OCI-LY7 (cell line): ENCODE results near the gene ORC3. TPM values are rescaled to one million over a fixed set of nuclear protein-coding genes. Genes with fewer than 3 reads are reported as not detected.
"Not testable (repeated sequence)": the region's sequence is repeated elsewhere in the genome, so short reads cannot be mapped to it uniquely, and the experiment has no call there.

ENCODE experiments used
- BruUV-seq: library from RNA; stranded (reverse); fragments of 400-500 nt; replicated peaks from 2 replicates; lab custom pipeline; 2021; lab: Mats Ljungman, UMichigan
- CTCF ChIA-PET: fragments of 300-600 bp; sonication (Branson Sonifier 250); formaldehyde crosslinking; loops from one replicate; lab custom pipeline; 2022; ENCODE audit warnings: antibody characterized with exemption; ENCODE audit not compliant: unreplicated experiment; lab: Charles Lee
- POLR2A ChIA-PET: fragments of 300-600 bp; sonication (Branson Sonifier 250); formaldehyde crosslinking; loops from one replicate; lab custom pipeline; 2022; ENCODE audit warnings: antibody characterized with exemption; lab: Charles Lee
- DNase-seq: peaks from one replicate; pipeline ENCODE4 v3.0.0-alpha.2; 2015; ENCODE audit warnings: low spot score
- H2AFZ ChIP-seq: fragments of 200-600 bp; sonication (generic), shearing (Covaris generic); 2 replicates; pipeline ENCODE4 v1.6.1; 2014; ENCODE audit warnings: mild to moderate bottlenecking, antibody characterized with exemption, low read length, moderate library complexity
- H3K27ac ChIP-seq: fragments of 200-600 bp; sonication (generic); 2 replicates; pipeline ENCODE4 v1.5.1; 2014; ENCODE audit warnings: mixed run types, low read depth, mild to moderate bottlenecking, moderate library complexity, low read length, inconsistent platforms; ENCODE audit not compliant: poor library complexity, severe bottlenecking
- H3K36me3 ChIP-seq: fragments of 200-600 bp; sonication (generic); 2 replicates; pipeline ENCODE4 v1.6.1; 2014; ENCODE audit warnings: mild to moderate bottlenecking, antibody characterized with exemption, low read length, moderate library complexity, mixed read lengths; ENCODE audit not compliant: insufficient read depth
- H3K4me1 ChIP-seq: fragments of 200-600 bp; sonication (generic); 2 replicates; pipeline ENCODE4 v1.5.1; 2014; ENCODE audit warnings: mild to moderate bottlenecking, low read length; ENCODE audit not compliant: insufficient read depth, poor library complexity, severe bottlenecking
- H3K4me2 ChIP-seq: fragments of 200-600 bp; sonication (generic); 2 replicates; pipeline ENCODE4 v1.6.1; 2014; ENCODE audit warnings: mild to moderate bottlenecking, low read length
- H3K4me3 ChIP-seq: fragments of 200-600 bp; sonication (generic); 2 replicates; pipeline ENCODE4 v1.5.1; 2014; ENCODE audit warnings: mild to moderate bottlenecking, low read depth, low read length; ENCODE audit not compliant: poor library complexity, severe bottlenecking
- H3K79me2 ChIP-seq: fragments of 200-600 bp; sonication (generic); 2 replicates; pipeline ENCODE4 v1.6.1; 2016; ENCODE audit warnings: low read depth, mild to moderate bottlenecking, low read length, moderate library complexity, mixed read lengths; ENCODE audit not compliant: insufficient read depth
- H3K9me2 ChIP-seq: fragments of 200-600 bp; sonication (generic); 2 replicates; pipeline ENCODE4 v1.6.1; 2016; ENCODE audit warnings: mild to moderate bottlenecking, low read length, mixed read lengths; ENCODE audit not compliant: insufficient read depth
- H3K9me3 ChIP-seq: fragments of 200-600 bp; sonication (generic); 2 replicates; pipeline ENCODE4 v1.6.1; 2014; ENCODE audit warnings: mild to moderate bottlenecking, mixed run types, low read length, mixed read lengths
- H4K20me1 ChIP-seq: fragments of 200-600 bp; sonication (generic); 2 replicates; pipeline ENCODE4 v1.6.1; 2014; ENCODE audit warnings: mild to moderate bottlenecking, antibody characterized with exemption, low read length, moderate library complexity, mixed read lengths; ENCODE audit not compliant: insufficient read depth
- EZH2phosphoT487 ChIP-seq: fragments of 200-600 bp; sonication (generic); IDR thresholded peaks from 2 replicates; pipeline ENCODE4 v1.6.1; 2018; ENCODE audit warnings: low read depth, borderline replicate concordance, mild to moderate bottlenecking, mixed run types, antibody characterized with exemption, low read length, moderate library complexity, mixed read lengths
- intact Hi-C: fragments of 100-400 bp; cut with micrococcal nuclease; formaldehyde crosslinking; loops from one replicate; pipeline ENCODE4 v1.10.0; 2022; ENCODE audit not compliant: unreplicated experiment
- total RNA-seq, 2 experiments: library from RNA; depleted of rRNA in 1 of 2; stranded (reverse); fragments of >200 nt in 1 of 2; shearing (Covaris generic) in 1 of 2; gene quantifications; 2 replicates each; pipeline ENCODE4 v1.2.3, GENCODE V29; 2014 to 2022
- TF ChIP-seq, protein P1 (sequence below): fragments of 200-600 bp; sonication (generic); conservative IDR thresholded peaks from 2 replicates; pipeline ENCODE4 v1.5.1; 2014; ENCODE audit warnings: mild to moderate bottlenecking, antibody characterized with exemption, low read length, moderate library complexity, mixed read lengths

ORC3 gene
- total RNA-seq, 2 experiments from 2014 or later = 34.8 to 45.0 TPM

- Histone ChIP-seq H3K4me2 (no peak overlapping the region), H3K79me2 (peaks cover 98% of the 10 kb centered on the region), H3K9me3 (no peaks in the 10 kb centered on the region), H3K36me3 (peaks cover 100% of the 10 kb centered on the region), H3K4me3 (no peak overlapping the region), H2AFZ (no peak overlapping the region), H3K4me1 (no peaks in the 10 kb centered on the region), H4K20me1 (peaks cover 26% of the 10 kb centered on the region), H3K27ac (no peak overlapping the region), H3K9me2 (no peaks in the 10 kb centered on the region)
- no TSS peak for BruUV-seq
- ChIA-PET POLR2A (interaction anchor here (0.6 to 6.4 kb wide), 7 partner anchors 9 to 131 kb away, joined by 3 to 48 read pairs (median 4); no protein-coding TSS in a partner anchor), CTCF (no interaction called here)
- DNase-seq = no peak
- intact Hi-C loops = no loop called here
- TF ChIP-seq EZH2phosphoT487 = no peak
- TF ChIP-seq, protein P1, sequence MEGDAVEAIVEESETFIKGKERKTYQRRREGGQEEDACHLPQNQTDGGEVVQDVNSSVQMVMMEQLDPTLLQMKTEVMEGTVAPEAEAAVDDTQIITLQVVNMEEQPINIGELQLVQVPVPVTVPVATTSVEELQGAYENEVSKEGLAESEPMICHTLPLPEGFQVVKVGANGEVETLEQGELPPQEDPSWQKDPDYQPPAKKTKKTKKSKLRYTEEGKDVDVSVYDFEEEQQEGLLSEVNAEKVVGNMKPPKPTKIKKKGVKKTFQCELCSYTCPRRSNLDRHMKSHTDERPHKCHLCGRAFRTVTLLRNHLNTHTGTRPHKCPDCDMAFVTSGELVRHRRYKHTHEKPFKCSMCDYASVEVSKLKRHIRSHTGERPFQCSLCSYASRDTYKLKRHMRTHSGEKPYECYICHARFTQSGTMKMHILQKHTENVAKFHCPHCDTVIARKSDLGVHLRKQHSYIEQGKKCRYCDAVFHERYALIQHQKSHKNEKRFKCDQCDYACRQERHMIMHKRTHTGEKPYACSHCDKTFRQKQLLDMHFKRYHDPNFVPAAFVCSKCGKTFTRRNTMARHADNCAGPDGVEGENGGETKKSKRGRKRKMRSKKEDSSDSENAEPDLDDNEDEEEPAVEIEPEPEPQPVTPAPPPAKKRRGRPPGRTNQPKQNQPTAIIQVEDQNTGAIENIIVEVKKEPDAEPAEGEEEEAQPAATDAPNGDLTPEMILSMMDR = no peak
Observed at GRCh38 chr6:87682310-87682709, 92.4 kb downstream of the ORC3 start.

- ChIA-PET POLR2A (interaction anchor here (0.9 to 6.4 kb wide), 3 partner anchors 14 to 34 kb away, joined by 3 to 48 read pairs (median 4); no protein-coding TSS in a partner anchor), CTCF (no interaction called here)
- H3K4me3 ChIP-seq = no peak overlapping the region
- no peak overlapping the region for H3K27ac ChIP-seq
- no peak overlapping the region for H3K4me2 ChIP-seq
- H4K20me1 ChIP-seq = peaks cover 26% of the 10 kb centered on the region
- no peak for DNase-seq
- H3K9me3 ChIP-seq = no peaks in the 10 kb centered on the region
- no TSS peak for BruUV-seq
- intact Hi-C loops = no loop called here
- TF ChIP-seq, protein P1 = no peak
- no peak for TF ChIP-seq EZH2phosphoT487
- H3K36me3 ChIP-seq = peaks cover 100% of the 10 kb centered on the region
- H3K4me1 ChIP-seq = no peaks in the 10 kb centered on the region
- H3K79me2 ChIP-seq = peaks cover 100% of the 10 kb centered on the region
- no peaks in the 10 kb centered on the region for H3K9me2 ChIP-seq
- no peak overlapping the region for H2AFZ ChIP-seq
Observed at GRCh38 chr6:87683890-87684289, 94.0 kb downstream of the ORC3 start.

DNA sequence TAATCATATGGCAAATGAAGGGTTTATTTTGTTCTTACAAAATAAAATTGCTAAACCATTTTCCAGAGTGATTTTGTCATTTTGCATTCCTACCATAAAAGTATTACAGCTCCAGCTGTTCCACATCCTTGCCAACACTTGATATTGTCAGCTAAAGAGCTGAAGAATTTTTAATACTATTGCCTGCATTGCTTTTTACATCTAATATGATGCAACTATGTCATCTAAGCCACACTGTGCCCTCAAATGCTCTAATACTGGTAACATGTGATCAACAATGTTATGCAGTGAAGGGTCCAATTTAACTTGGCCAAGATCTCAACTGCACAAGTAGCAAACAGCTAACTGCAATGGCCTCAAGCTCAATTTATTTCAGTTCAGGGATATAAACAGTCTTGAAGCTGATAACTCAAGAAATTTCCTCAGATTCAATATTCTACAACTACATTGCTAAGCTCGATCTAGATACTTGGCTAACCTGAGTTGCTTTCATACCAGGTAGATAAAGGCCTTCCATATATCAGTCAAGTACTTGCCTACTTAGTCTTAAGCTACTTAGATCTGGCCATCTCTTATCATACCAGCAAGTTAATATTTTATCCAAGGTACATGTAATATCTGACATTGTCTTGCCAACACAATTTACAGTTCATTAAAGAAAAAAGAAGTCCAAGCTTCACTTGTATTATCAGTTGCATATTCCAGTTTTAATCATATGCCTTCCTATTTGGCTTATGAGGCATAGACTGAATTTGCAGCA is 95.1 kb downstream of the ORC3 start:
- no peaks in the 10 kb centered on the region for H3K4me1 ChIP-seq
- CTCF ChIA-PET = no interaction called here
- POLR2A ChIA-PET = interaction anchor here (0.6 to 6.4 kb wide), 5 partner anchors 9 to 57 kb away, joined by 3 to 48 read pairs (median 4); partner anchors contain the start of gene AKIRIN2
- no peaks in the 10 kb centered on the region for H3K9me2 ChIP-seq
- peaks cover 32% of the 10 kb centered on the region for H4K20me1 ChIP-seq
- BruUV-seq = no TSS peak
- DNase-seq = no peak
- peaks cover 100% of the 10 kb centered on the region for H3K79me2 ChIP-seq
- H2AFZ ChIP-seq = no peak overlapping the region
- peaks cover 100% of the 10 kb centered on the region for H3K36me3 ChIP-seq
- H3K4me3 ChIP-seq = no peak overlapping the region
- no peaks in the 10 kb centered on the region for H3K9me3 ChIP-seq
- no peak overlapping the region for H3K4me2 ChIP-seq
- intact Hi-C loops = no loop called here
- no peak overlapping the region for H3K27ac ChIP-seq
- TF ChIP-seq EZH2phosphoT487 = no peak

GRCh38 chr6:87686636-87687205 is 96.8 kb downstream of the ORC3 start:
- Histone ChIP-seq H3K36me3 (peaks cover 100% of the 10 kb centered on the region), H4K20me1 (peaks cover 32% of the 10 kb centered on the region), H3K79me2 (peaks cover 100% of the 10 kb centered on the region)
- H3K4me1 ChIP-seq, intact Hi-C loops, H3K4me2 ChIP-seq, H3K9me3 ChIP-seq, DNase-seq, BruUV-seq, H3K27ac ChIP-seq, H3K4me3 ChIP-seq, H2AFZ ChIP-seq, H3K9me2 ChIP-seq, CTCF ChIA-PET: not testable (repeated sequence)
- POLR2A ChIA-PET = interaction anchor here (1.0 to 6.4 kb wide), 2 partner anchors 11 to 39 kb away, joined by 3 to 48 read pairs; no protein-coding TSS in a partner anchor
